OCI-LY7 (cell line): Measurements from ENCODE around the gene CNDP2.

Source experiments
- EZH2phosphoT487 ChIP-seq: fragments of 200-600 bp; sonication (generic); IDR thresholded peaks from 2 replicates; pipeline ENCODE4 v1.6.1; 2018; ENCODE audit warnings: low read depth, borderline replicate concordance, mild to moderate bottlenecking, mixed run types, antibody characterized with exemption, low read length, moderate library complexity, mixed read lengths
- TF ChIP-seq, protein P1 (sequence below): fragments of 200-600 bp; sonication (generic); conservative IDR thresholded peaks from 2 replicates; pipeline ENCODE4 v1.5.1; 2014; ENCODE audit warnings: mild to moderate bottlenecking, antibody characterized with exemption, low read length, moderate library complexity, mixed read lengths

DNA sequence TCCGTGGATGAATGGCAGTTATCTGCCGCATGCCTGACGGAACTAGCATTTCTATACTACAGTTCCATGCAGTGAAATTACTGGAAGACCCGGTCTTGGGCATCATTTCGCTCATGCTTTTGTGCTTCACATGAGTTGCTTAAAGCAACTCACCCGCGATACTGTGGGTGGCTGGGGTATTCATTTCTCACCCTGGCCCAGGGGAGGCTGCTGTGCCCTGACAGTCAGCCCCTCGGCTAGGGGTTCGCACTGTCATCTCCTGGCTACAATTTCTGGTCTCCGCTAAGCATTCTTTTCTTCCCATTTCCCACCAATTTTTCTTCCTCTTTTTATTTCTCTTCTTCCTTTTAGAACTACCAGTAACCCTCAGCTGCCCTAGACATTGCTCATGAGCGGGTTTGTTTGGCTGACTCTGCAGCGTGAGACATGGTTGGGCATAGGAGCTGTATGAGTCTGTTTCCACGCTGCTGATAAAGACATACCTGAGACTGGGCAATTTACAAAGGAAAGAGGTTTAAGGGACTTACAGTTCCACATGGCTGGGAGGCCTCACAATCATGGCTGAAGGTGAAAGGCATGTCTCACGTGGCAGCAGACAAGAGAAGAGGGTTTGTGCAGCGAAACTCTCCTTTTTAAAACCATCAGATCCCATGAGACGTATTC is 16.5 kb upstream of the CNDP2 start:
- TF ChIP-seq, protein P1, sequence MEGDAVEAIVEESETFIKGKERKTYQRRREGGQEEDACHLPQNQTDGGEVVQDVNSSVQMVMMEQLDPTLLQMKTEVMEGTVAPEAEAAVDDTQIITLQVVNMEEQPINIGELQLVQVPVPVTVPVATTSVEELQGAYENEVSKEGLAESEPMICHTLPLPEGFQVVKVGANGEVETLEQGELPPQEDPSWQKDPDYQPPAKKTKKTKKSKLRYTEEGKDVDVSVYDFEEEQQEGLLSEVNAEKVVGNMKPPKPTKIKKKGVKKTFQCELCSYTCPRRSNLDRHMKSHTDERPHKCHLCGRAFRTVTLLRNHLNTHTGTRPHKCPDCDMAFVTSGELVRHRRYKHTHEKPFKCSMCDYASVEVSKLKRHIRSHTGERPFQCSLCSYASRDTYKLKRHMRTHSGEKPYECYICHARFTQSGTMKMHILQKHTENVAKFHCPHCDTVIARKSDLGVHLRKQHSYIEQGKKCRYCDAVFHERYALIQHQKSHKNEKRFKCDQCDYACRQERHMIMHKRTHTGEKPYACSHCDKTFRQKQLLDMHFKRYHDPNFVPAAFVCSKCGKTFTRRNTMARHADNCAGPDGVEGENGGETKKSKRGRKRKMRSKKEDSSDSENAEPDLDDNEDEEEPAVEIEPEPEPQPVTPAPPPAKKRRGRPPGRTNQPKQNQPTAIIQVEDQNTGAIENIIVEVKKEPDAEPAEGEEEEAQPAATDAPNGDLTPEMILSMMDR: no peak
- no peak for TF ChIP-seq EZH2phosphoT487
